Heart right ventricle (tissue), 16 donors: ENCODE data around the gene RO60. TPM values are rescaled to one million over a fixed set of nuclear protein-coding genes. Genes with fewer than 3 reads are reported as not detected.

ENCODE experiments used
- ATAC-seq, 8 donors: fragments of 200-7000 bp; cut with Tn5 transposase; one replicate each; pipeline ENCODE4 v1.9.1; 2020; ENCODE audit warnings: mild to moderate bottlenecking in 8 of 8, moderate library complexity in 8 of 8, moderate number of reproducible peaks in 1 of 8
- DNase-seq, 2 donors: peaks; one replicate each; pipeline ENCODE4 v3.0.0-alpha.2; 2020
- H3K27ac ChIP-seq, 10 donors: fragments of 200-600 bp; sonication (generic) in 2 of 10; one replicate each; pipeline versions ENCODE4 v1.5.0 to v1.8.0; 2020 to 2022; ENCODE audit warnings: mild to moderate bottlenecking in 3 of 10
- H3K27me3 ChIP-seq, 7 donors: fragments of 200-600 bp; one replicate each; pipeline ENCODE4 v1.8.0; 2021 to 2022; ENCODE audit warnings: mild to moderate bottlenecking in 2 of 7
- H3K36me3 ChIP-seq, 9 donors: fragments of 200-600 bp; sonication (generic) in 1 of 9; one replicate each; pipeline versions ENCODE4 v1.5.0 to v1.8.0; 2020 to 2022; ENCODE audit warnings: mild to moderate bottlenecking in 2 of 9
- H3K4me1 ChIP-seq, 9 donors: fragments of 200-600 bp; sonication (generic) in 1 of 9; one replicate each; pipeline versions ENCODE4 v1.5.0 to v1.8.0; 2020 to 2022; ENCODE audit warnings: mild to moderate bottlenecking in 4 of 9
- H3K4me3 ChIP-seq, 10 donors: fragments of 200-600 bp; sonication (generic) in 2 of 10; one replicate each; pipeline versions ENCODE4 v1.5.0 to v1.8.0; 2020 to 2022; ENCODE audit warnings: mild to moderate bottlenecking in 7 of 10, moderate library complexity in 2 of 10
- H3K9me3 ChIP-seq, 11 donors: fragments of 200-600 bp in 10 of 11; sonication (generic) in 2 of 11; one replicate each; pipeline versions ENCODE4 v1.5.0 to v1.8.0; 2013 to 2022; ENCODE audit warnings: mild to moderate bottlenecking in 2 of 11, control low read depth in 1 of 11, moderate library complexity in 1 of 11
- CTCF ChIP-seq, 9 donors: fragments of 200-600 bp; sonication (generic) in 2 of 9; IDR thresholded peaks; one replicate each; pipeline versions ENCODE4 v1.5.0 to v1.8.0; 2021 to 2022; ENCODE audit warnings: antibody characterized with exemption in 9 of 9, mild to moderate bottlenecking in 5 of 9, moderate library complexity in 1 of 9
- WGBS, 2 donors: extraction: QIAGEN DNeasy Blood & Tissue Kit; methylation state at CpG; one replicate each; pipeline ENCODE4 v1.1.7; 2013; ENCODE audit warnings: inconsistent platforms in 1 of 2; 5-methylcytosine and 5-hydroxymethylcytosine counted together
- intact Hi-C, 10 donors: fragments of 100-400 bp; cut with DNase I; formaldehyde crosslinking; loops; one replicate each; pipeline versions ENCODE4 v1.11.1 to v1.14.2; 2022
- polyA plus RNA-seq, 2 donors: library from polyadenylated mRNA; stranded (reverse); fragments of 200-250 nt; gene quantifications; one replicate each; pipeline ENCODE4 v1.2.3, GENCODE V29; 2013
- total RNA-seq, 10 donors: library from RNA; stranded (reverse); fragmentation: NEBNext Ultra II Directional in 3 of 10; extraction: Animal tissue kit (Norgen Biotek cat#: 25700) in 3 of 10; gene quantifications; one replicate each; pipeline versions ENCODE4 v1.2.1 to v1.2.4, GENCODE V29; 2021 to 2023
- donor health status: Arrhythmogenic right ventricular cardiomyopathy.
- donor health status: ischemic (EF 13 %, LVEDD 7.1; RV severe dilation, severe dysfunction).
- donor health status: healthy with polysubstance abuse.
- donor health status: DM: no; HTN: yes; CAD: no.
- donor health status: DM: no; HTN: no; CAD: no.
- donor health status: ischemic (EF 25% LVEDD 6.9; RV normal size, moderate dysfunction).
- donor health status: ischemic (EF 25% LVEDD 5.7; RV mildly dilated, moderate dysfunction).
- donor health status: healthy.
- donor health status: DM: yes; HTN: yes; CAD: no.
- donor health status: Ischemic cardiomyopathy.
- donor health status: ischemic (EF 35%, LVEDD 5.7; RV mildly dilated, moderate dysfunction).
- donor health status: nonischemic (EF 11% LVEDD 7.7; RV severe dilation, severe dysfunction).
- donor health status: DM: yes; HTN: yes; CAD: no.
- donor health status: PGD.
- donor health status: ischemic (EF 29% LVEDD 5.4; RV normal size, mild dysfunction).
- donor health status: nonischemic (EF 23%, LVEDD 6.1; RV moderate dilation, normal function).

RO60 gene
- total and polyA plus RNA-seq, 12 donors, result 4.7 to 62.9 (median 54.9) TPM

- H3K36me3 ChIP-seq, result peaks cover 0 to 23% (median 6%) of the 10 kb centered on the region in 9 donors
- no peak for TF ChIP-seq CTCF (IDR thresholded peaks at IDR 0.05)
- intact Hi-C loops, result no loop called here
- H3K4me1 ChIP-seq, result peaks cover 0 to 51% (median 27%) of the 10 kb centered on the region in 9 donors
- no peak overlapping the region for H3K4me3 ChIP-seq
- no peak overlapping the region for H3K27ac ChIP-seq
- ATAC-seq (no peak), DNase-seq (no peak)
- H3K27me3 ChIP-seq, result no peaks in the 10 kb centered on the region
- WGBS, 2 donors, result 61 to 62% methylated on average over 4 of the region's 4 CpGs
- H3K9me3 ChIP-seq, result no peaks in the 10 kb centered on the region
These were observed 5.2 kb upstream of the RO60 start for GRCh38 chr1:193054169-193054675.

- DNase-seq (peak; percentile 11 to 17), ATAC-seq (peak in 6 of 8 donors; percentile 4 to 20 (median 12))
- TF ChIP-seq CTCF (IDR thresholded peaks at IDR 0.05), result no peak
- Histone ChIP-seq H3K9me3 (peaks cover 0 to 4% (median 0%) of the 10 kb centered on the region in 11 donors), H3K4me3 (peak overlapping the region; percentile 69 to 96 (median 82)), H3K36me3 (no peaks in the 10 kb centered on the region), H3K27me3 (no peaks in the 10 kb centered on the region), H3K27ac (peak overlapping the region; percentile 94 to 99 (median 96)), H3K4me1 (peaks cover 0 to 66% (median 48%) of the 10 kb centered on the region in 9 donors)
- intact Hi-C loops, result loop anchor here in 5 of 10 donors (1.0 to 5.0 kb wide), 5 partner anchors 46 to 64 kb away; partner anchors contain the start of genes CDC73 (in 5 of the 5) and GLRX2 (in 1 of the 5)
- WGBS, 2 donors, result 1 to 2% methylated on average over 37 of the region's 37 CpGs
These were observed 707 bp upstream of the RO60 start for GRCh38 chr1:193058529-193059281.

- 1 to 2% methylated on average over 9 of the region's 9 CpGs for WGBS, 2 donors
- Histone ChIP-seq H3K27ac (peak overlapping the region; percentile 94 to 99 (median 96)), H3K9me3 (peaks cover 0 to 4% (median 0%) of the 10 kb centered on the region in 11 donors), H3K4me3 (peak overlapping the region; percentile 69 to 96 (median 82)), H3K27me3 (no peaks in the 10 kb centered on the region), H3K4me1 (peaks cover 0 to 69% (median 47%) of the 10 kb centered on the region in 9 donors), H3K36me3 (no peaks in the 10 kb centered on the region)
- ATAC-seq, result no peak
- intact Hi-C loops, result loop anchor here in 1 of 10 donors (5.0 kb wide), 1 partner anchor 42 kb away; no protein-coding TSS in a partner anchor
- no peak for TF ChIP-seq CTCF (IDR thresholded peaks at IDR 0.05)
- no peak for DNase-seq
These were observed 647 bp downstream of the RO60 start for GRCh38 chr1:193060115-193060403.

GRCh38 chr1:193060406-193060805 is 994 bp downstream of the RO60 start:
- Histone ChIP-seq H3K4me3 (peak overlapping the region; percentile 69 to 96 (median 82)), H3K9me3 (peaks cover 0 to 4% (median 0%) of the 10 kb centered on the region in 11 donors), H3K4me1 (peaks cover 0 to 69% (median 44%) of the 10 kb centered on the region in 9 donors), H3K36me3 (no peaks in the 10 kb centered on the region), H3K27me3 (no peaks in the 10 kb centered on the region), H3K27ac (peak overlapping the region in 9 of 10 donors; percentile 95 to 99 (median 97))
- DNase-seq (no peak), ATAC-seq (no peak)
- intact Hi-C loops, result loop anchor here in 1 of 10 donors (5.0 kb wide), 1 partner anchor 42 kb away; no protein-coding TSS in a partner anchor
- no peak for TF ChIP-seq CTCF (IDR thresholded peaks at IDR 0.05)
- 7 to 15% methylated on average over 4 of the region's 4 CpGs for WGBS, 2 donors
